Lower leg skin (tissue), 3 donors: ENCODE measurements around the gene LSM4.

Source experiments
- CTCF ChIP-seq, 3 donors: fragments of 450-650 bp; IDR thresholded peaks; one replicate each; pipeline ENCODE4 v1.5.1; 2016; ENCODE audit warnings: antibody characterized with exemption in 3 of 3, mild to moderate bottlenecking in 3 of 3, moderate library complexity in 2 of 3
- POLR2A ChIP-seq, 2 donors: fragments of 450-650 bp; IDR thresholded peaks; one replicate each; pipeline ENCODE4 v1.6.1; 2016 to 2017; ENCODE audit warnings: antibody characterized with exemption in 2 of 2, mild to moderate bottlenecking in 1 of 2, moderate library complexity in 1 of 2

DNA sequence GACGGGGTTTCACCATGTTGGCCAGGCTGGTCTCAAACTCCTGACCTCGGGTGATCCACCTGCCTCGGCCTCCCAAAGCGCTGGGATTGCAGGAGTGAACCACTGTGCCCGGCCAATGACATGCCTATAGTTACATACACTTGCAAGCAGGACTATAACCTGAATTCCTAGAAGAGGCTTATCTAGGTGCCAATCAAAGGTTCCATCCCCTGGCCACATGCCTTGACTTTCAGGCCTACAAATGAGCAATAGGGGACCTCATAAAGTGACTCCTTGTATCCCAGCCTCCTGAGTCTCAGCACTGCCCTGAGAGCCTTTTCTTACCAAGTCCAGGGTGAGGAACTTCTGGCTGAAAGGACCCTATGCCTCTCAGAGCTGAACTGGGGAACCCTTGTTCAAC, 3.9 kb upstream of the LSM4 start:
- no peak for TF ChIP-seq CTCF (IDR thresholded peaks at IDR 0.05)
- no peak for TF ChIP-seq POLR2A (IDR thresholded peaks at IDR 0.05)
